Thoracic aorta (tissue), 2 donors: ENCODE measurements around the gene DEGS1. TPM values are rescaled to one million over a fixed set of nuclear protein-coding genes. Genes with fewer than 3 reads are reported as not detected.

ENCODE experiments used
- ATAC-seq: fragments of 150-250 bp; one replicate; pipeline ENCODE4 v1.8.0; 2017; ENCODE audit warnings: low read depth; ENCODE audit not compliant: insufficient number of reproducible peaks, low FRiP score
- DNase-seq: peaks from one replicate; pipeline ENCODE4 v3.0.0-alpha.2; 2020; ENCODE audit warnings: low spot score
- H3K27ac ChIP-seq, 2 donors: fragments of 200-600 bp; sonication (generic); 1 replicate in 1 of 2; 2 replicates in 1 of 2; pipeline ENCODE4 v1.5.1; 2016; ENCODE audit warnings: mild to moderate bottlenecking in 2 of 2, moderate library complexity in 2 of 2
- H3K27me3 ChIP-seq: fragments of 200-600 bp; sonication (generic); replicated peaks from 2 replicates; pipeline ENCODE4 v1.6.0; 2016; ENCODE audit warnings: mild to moderate bottlenecking; ENCODE audit not compliant: insufficient read depth
- H3K36me3 ChIP-seq: fragments of 200-600 bp; sonication (generic); one replicate; pipeline ENCODE4 v1.5.1; 2016
- H3K4me1 ChIP-seq, 2 donors: fragments of 200-600 bp; sonication (generic); 1 replicate in 1 of 2; 2 replicates in 1 of 2; pipeline versions ENCODE4 v1.5.1 to v1.6.0; 2016; ENCODE audit warnings: low read depth in 2 of 2, mild to moderate bottlenecking in 1 of 2; ENCODE audit not compliant: control insufficient read depth in 1 of 2
- H3K4me3 ChIP-seq: fragments of 200-600 bp; sonication (generic); 2 replicates; pipeline ENCODE4 v1.5.1; 2016; ENCODE audit warnings: mild to moderate bottlenecking
- H3K9me3 ChIP-seq: fragments of 200-600 bp; sonication (generic); 2 replicates; pipeline ENCODE4 v1.5.1; 2016
- total RNA-seq, 2 donors: library from RNA; depleted of rRNA; stranded (reverse); fragments of >200 nt; gene quantifications; one replicate each; pipeline versions ENCODE4 v1.1.0 to v1.2.3, GENCODE V29; 2016
- TF ChIP-seq, protein P1 (sequence below): fragments of 200-600 bp; sonication (generic); IDR thresholded peaks from one replicate; pipeline ENCODE4 v1.5.1; 2019; ENCODE audit warnings: antibody characterized with exemption

Gene DEGS1
- total RNA-seq, 2 donors from 2014 or later: 104 to 111 TPM

DNA sequence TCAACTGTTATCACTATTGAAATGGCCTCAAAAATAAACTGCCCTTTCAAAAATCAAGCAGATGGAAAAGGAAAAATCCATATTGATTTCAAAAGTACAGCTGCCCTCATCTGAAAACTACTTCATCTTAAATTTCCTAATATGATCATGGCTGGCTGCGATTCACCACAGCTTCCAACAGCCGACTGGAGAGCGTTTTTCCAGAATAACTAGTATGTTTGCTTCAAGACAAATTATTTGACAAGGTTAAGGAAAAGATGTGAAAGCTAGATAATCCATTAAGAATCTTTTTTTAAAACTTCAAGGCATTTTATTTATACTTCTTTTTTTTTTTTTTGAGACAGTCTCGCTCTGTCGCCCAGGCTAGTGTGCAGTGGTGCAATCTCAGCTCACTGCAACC, 4.1 kb upstream of the DEGS1 start:
- H3K4me1 ChIP-seq: peaks cover 5 to 7% of the 10 kb centered on the region in 2 donors
- ATAC-seq (no peak), DNase-seq (no peak)
- no peak overlapping the region for H3K4me3 ChIP-seq
- H3K36me3 ChIP-seq: no peaks in the 10 kb centered on the region
- H3K27ac ChIP-seq: no peak overlapping the region
- no peaks in the 10 kb centered on the region for H3K27me3 ChIP-seq
- H3K9me3 ChIP-seq: no peaks in the 10 kb centered on the region
- TF ChIP-seq, protein P1, sequence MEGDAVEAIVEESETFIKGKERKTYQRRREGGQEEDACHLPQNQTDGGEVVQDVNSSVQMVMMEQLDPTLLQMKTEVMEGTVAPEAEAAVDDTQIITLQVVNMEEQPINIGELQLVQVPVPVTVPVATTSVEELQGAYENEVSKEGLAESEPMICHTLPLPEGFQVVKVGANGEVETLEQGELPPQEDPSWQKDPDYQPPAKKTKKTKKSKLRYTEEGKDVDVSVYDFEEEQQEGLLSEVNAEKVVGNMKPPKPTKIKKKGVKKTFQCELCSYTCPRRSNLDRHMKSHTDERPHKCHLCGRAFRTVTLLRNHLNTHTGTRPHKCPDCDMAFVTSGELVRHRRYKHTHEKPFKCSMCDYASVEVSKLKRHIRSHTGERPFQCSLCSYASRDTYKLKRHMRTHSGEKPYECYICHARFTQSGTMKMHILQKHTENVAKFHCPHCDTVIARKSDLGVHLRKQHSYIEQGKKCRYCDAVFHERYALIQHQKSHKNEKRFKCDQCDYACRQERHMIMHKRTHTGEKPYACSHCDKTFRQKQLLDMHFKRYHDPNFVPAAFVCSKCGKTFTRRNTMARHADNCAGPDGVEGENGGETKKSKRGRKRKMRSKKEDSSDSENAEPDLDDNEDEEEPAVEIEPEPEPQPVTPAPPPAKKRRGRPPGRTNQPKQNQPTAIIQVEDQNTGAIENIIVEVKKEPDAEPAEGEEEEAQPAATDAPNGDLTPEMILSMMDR: no peak

GRCh38 chr1:224180783-224181452, 2.1 kb upstream of the DEGS1 start:
- H3K27ac ChIP-seq: no peak overlapping the region
- DNase-seq (no peak), ATAC-seq (no peak)
- no peaks in the 10 kb centered on the region for H3K27me3 ChIP-seq
- TF ChIP-seq, protein P1: no peak
- no peaks in the 10 kb centered on the region for H3K9me3 ChIP-seq
- peaks cover 21 to 23% of the 10 kb centered on the region in 2 donors for H3K4me1 ChIP-seq
- H3K4me3 ChIP-seq: no peak overlapping the region
- H3K36me3 ChIP-seq: no peaks in the 10 kb centered on the region

DNA sequence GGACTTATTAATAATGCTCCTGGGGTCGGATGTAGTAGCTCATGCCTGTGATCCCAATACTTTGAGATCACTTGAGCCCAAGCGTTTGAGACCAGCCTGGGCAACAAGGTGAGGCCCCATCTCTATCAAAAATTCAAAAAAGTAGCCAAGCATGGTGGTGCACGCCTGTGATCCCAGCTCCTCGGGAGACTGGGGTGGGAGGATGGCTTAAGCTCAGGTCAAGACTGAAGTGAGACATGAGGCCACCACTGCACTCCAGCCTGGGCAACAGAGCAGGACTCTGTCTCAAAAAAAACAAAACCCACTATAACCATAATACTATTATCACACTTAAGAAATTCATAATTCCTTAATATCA, 1.6 kb upstream of the DEGS1 start:
- ATAC-seq: no peak
- Histone ChIP-seq H3K27me3 (no peaks in the 10 kb centered on the region), H3K27ac (no peak overlapping the region), H3K36me3 (no peaks in the 10 kb centered on the region), H3K4me3 (no peak overlapping the region), H3K4me1 (peaks cover 25 to 28% of the 10 kb centered on the region in 2 donors), H3K9me3 (no peaks in the 10 kb centered on the region)
- DNase-seq: no peak
- TF ChIP-seq, protein P1: no peak

DNA sequence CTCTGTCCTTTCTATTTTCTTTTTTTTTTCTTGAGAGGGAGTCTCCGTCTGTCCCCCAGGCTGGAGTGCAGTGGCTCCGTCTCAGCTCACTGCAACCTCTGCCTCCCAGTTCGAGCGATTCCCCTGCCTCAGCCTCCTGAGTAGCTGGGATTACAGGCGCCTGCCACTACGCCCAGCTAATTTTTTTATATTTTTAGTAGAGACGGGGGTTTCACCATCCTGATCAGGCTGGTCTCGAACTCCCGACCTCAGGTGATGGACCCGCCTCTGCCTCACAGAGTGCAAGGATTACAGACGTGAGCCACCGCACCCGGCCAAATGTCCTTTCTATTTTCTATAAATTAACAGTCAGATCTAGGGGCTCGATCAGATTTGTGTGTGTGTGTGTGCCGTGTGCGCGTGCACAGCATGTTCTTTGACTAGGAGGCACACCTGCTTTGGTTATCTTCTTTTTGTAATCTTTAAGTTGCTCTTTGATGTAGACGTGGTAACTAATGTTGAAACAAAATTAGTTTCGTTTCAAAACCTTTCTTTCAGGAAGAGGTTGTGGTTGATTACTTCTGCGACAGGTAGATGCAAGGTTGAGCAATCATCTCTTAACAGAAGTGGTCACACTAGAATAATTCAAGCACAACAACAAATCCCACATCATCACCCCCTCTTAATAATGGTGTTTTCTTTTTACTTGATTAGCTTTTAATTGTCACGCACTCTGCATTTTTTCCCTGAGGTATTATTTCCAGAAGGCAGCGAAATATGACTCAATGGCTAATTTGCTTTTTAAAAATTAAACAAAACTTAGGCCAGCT, 779 bp upstream of the DEGS1 start:
- DNase-seq: no peak
- Histone ChIP-seq H3K27ac (peak overlapping the region; percentile 96 to 99), H3K27me3 (no peaks in the 10 kb centered on the region), H3K36me3 (no peaks in the 10 kb centered on the region), H3K4me1 (peaks cover 25 to 35% of the 10 kb centered on the region in 2 donors), H3K4me3 (peak overlapping the region; percentile 99), H3K9me3 (no peaks in the 10 kb centered on the region)
- TF ChIP-seq, protein P1: no peak
- ATAC-seq: no peak

DNA sequence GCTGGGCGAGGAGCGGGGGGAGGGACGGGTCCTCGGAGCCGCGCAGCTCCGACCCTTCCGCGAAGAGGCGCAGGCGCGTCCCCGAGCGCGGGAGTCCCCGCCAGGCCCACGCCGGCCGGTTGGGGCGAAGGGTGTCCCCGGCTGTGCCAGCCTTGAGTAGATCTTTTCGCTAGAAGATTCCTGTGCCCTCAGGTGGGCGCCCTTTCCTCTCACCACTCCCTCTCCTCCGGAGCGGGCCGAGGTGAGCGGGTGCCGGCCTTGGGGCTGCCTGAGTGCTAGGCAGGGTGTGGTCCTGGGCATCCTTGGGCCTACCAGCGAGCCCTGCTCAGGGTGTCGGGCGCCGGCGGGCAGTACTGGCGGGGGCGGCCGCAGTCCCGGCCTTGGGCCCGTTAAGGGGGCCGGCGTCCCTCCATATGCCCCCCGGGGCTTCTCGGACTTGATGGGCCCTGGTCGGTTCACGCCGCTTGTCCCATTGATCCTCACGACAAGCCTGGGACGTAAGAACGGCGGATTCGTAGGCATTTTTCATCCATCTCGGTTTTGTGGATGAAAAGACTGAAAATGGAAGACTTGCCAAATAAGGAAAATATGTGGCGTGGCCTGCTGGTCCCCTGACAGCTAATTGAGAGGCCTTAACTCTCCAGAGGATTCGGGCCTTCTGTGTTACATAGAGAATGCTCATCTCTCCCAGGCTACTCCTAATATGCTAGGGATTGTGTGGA, 712 bp downstream of the DEGS1 start:
- H3K4me3 ChIP-seq: peak overlapping the region; percentile 99
- peak overlapping the region; percentile 96 to 99 for H3K27ac ChIP-seq
- H3K9me3 ChIP-seq: no peaks in the 10 kb centered on the region
- H3K27me3 ChIP-seq: no peaks in the 10 kb centered on the region
- peak; percentile 51 for ATAC-seq
- peaks cover 25 to 35% of the 10 kb centered on the region in 2 donors for H3K4me1 ChIP-seq
- TF ChIP-seq, protein P1: no peak
- no peaks in the 10 kb centered on the region for H3K36me3 ChIP-seq
- DNase-seq: no peak
